ENCODE measurements around the gene PLEKHA5.

The PLEKHA5 gene

GRCh38 chr12:19242581-19242980 is 113.0 kb downstream of the PLEKHA5 start:
- no peak for DNase-seq (ENCODE audit: low spot score)
- POLR2A ChIA-PET (ENCODE audit: low non-redundant PET): no interaction called here
- H3K27ac ChIP-seq: no peak overlapping the region
- TF ChIP-seq CTCF (conservative IDR thresholded peaks at IDR 0.05; ENCODE audit: low read depth): no peak
- CTCF ChIA-PET: interaction anchor here (0.9 kb wide), 1 partner anchor 27 kb away, joined by 4 read pairs; no protein-coding TSS in a partner anchor

- ChIA-PET POLR2A (ENCODE audit: low non-redundant PET) (no interaction called here), CTCF (no interaction called here)
- H3K27ac ChIP-seq: no peak overlapping the region
- DNase-seq (ENCODE audit: low spot score): no peak
- no peak for TF ChIP-seq CTCF (conservative IDR thresholded peaks at IDR 0.05; ENCODE audit: low read depth)
Measured at GRCh38 chr12:19243551-19243950, 114.0 kb downstream of the PLEKHA5 start.

- H3K27ac ChIP-seq: no peak overlapping the region
- ChIA-PET CTCF (interaction anchor here (0.6 kb wide), 1 partner anchor 44 kb away, joined by 3 read pairs; no protein-coding TSS in a partner anchor), POLR2A (ENCODE audit: low non-redundant PET) (no interaction called here)
- no peak for DNase-seq (ENCODE audit: low spot score)
- no peak for TF ChIP-seq CTCF (conservative IDR thresholded peaks at IDR 0.05; ENCODE audit: low read depth)
Measured at GRCh38 chr12:19244312-19244711, 114.8 kb downstream of the PLEKHA5 start.

- TF ChIP-seq CTCF (conservative IDR thresholded peaks at IDR 0.05; ENCODE audit: low read depth): no peak
- no peak overlapping the region for H3K27ac ChIP-seq
- ChIA-PET POLR2A (ENCODE audit: low non-redundant PET) (no interaction called here), CTCF (no interaction called here)
- no peak for DNase-seq (ENCODE audit: low spot score)
Measured at GRCh38 chr12:19245106-19245505, 115.6 kb downstream of the PLEKHA5 start.

GRCh38 chr12:19245666-19246065 is 116.1 kb downstream of the PLEKHA5 start:
- ChIA-PET POLR2A (ENCODE audit: low non-redundant PET) (no interaction called here), CTCF (no interaction called here)
- no peak overlapping the region for H3K27ac ChIP-seq
- TF ChIP-seq CTCF (conservative IDR thresholded peaks at IDR 0.05; ENCODE audit: low read depth): no peak
- DNase-seq (ENCODE audit: low spot score): no peak

- H3K27ac ChIP-seq: no peak overlapping the region
- DNase-seq (ENCODE audit: low spot score): no peak
- TF ChIP-seq CTCF (conservative IDR thresholded peaks at IDR 0.05; ENCODE audit: low read depth): no peak
- ChIA-PET POLR2A (ENCODE audit: low non-redundant PET) (no interaction called here), CTCF (no interaction called here)
Measured at GRCh38 chr12:19246933-19247332, 117.4 kb downstream of the PLEKHA5 start.

Data from RWPE1 (cell line).